Muscle layer of colon (tissue), 2 donors: Measurements from ENCODE around the gene ZNF300.
A peak's percentile ranks its signal among the peaks of the same experiment; 100 is the strongest.

Experiments
- H3K27ac ChIP-seq: one replicate; pipeline ENCODE4 v1.7.0; 2013; ENCODE audit warnings: low read depth, mild to moderate bottlenecking, low read length, moderate library complexity
- H3K27me3 ChIP-seq, 2 donors: one replicate each; pipeline ENCODE4 v1.7.0; 2013; ENCODE audit warnings: low read length in 2 of 2, mild to moderate bottlenecking in 2 of 2; ENCODE audit not compliant: insufficient read depth in 2 of 2, control insufficient read depth in 1 of 2
- H3K36me3 ChIP-seq: one replicate; pipeline ENCODE4 v1.7.0; 2013; ENCODE audit warnings: mild to moderate bottlenecking, low read length; ENCODE audit not compliant: insufficient read depth
- H3K4me1 ChIP-seq: one replicate; pipeline ENCODE4 v1.7.0; 2013; ENCODE audit warnings: mild to moderate bottlenecking, low read length; ENCODE audit not compliant: insufficient read depth
- H3K4me3 ChIP-seq, 2 donors: one replicate each; pipeline ENCODE4 v1.7.0; 2013; ENCODE audit warnings: low read length in 2 of 2, low read depth in 1 of 2, mild to moderate bottlenecking in 1 of 2, moderate library complexity in 1 of 2
- H3K9ac ChIP-seq: one replicate; pipeline ENCODE4 v1.7.0; 2013; ENCODE audit warnings: low read length
- H3K9me3 ChIP-seq: one replicate; pipeline ENCODE4 v1.7.0; 2013; ENCODE audit warnings: mild to moderate bottlenecking, low read length
- donor health status: abdominal sarcoma.
- donor health status: Adenocarcinoma of cecum.

The ZNF300 gene

DNA sequence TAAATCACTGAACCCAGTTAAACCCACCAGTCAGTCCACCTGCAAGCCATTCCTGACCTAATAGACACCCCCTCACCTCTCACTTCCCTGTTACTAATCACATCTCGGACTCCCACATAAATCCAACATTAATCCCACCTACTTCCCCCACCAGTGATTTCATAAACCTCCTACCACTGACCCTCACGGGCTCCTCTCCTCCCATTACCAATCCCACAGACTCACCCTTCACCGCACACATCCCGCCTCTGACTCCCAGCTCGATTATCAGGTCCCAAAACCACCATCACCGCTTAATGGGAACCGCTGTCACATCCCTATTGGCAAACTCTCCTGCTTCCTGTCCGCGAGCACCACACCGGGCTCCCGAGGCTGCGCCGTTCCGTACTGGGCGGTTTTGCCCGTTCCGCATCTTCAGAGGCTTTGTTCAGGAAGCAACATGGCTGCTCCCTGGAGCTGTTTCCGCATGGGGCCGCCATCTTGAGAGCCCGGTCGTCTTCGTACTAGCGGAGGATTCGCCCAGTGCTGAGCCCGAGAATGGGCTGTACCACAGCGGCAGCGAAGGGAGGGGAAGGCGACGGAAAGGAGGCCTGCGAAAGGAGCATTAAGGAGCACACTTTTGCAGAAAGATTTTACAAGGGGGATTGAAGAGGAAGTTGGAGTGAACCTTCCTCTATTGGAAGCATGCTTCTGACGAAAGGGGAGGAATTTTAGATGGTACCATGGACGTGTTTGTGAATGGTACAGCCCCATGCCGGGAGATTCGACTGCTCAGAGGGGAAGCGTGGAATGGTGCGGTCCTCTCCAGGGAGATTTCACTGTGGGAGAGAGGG lies at the start of gene ZNF300:
Gene ZNF300, minus strand, starts transcription at position 502 of the 833 bp plus-strand sequence. CDS start 1,825 bp downstream, outside the sequence.
- Histone ChIP-seq H3K4me1 (peaks cover 4% of the 10 kb centered on the region), H3K9ac (peak within 1 kb of the TSS; percentile 15), H3K27ac (peak within 1 kb of the TSS; percentile 64), H3K36me3 (no peaks in the 10 kb centered on the region), H3K9me3 (peaks cover 19% of the 10 kb centered on the region), H3K27me3 (no peaks in the 10 kb centered on the region), H3K4me3 (peak within 1 kb of the TSS; percentile 69 to 91)

DNA sequence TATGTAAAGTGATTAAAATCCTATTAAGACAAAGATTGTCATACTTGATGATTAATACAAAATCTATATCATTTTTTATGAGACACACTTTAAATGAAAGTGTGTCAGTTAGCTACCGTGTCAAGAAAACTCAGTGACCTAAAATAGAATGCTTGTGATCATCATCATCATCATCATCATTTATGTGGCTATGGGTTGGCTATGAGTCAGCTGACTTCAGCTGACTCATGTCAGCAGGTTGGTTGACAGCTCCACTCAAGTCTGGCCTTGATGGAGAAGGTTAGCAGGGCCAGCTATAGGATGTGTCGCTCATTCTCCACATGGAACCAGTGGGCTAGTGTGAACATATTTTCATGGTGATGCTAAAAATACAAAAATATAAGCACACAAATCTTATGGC lies 43.8 kb upstream of the ZNF300 start:
- no peak overlapping the region for H3K9ac ChIP-seq
- H3K36me3 ChIP-seq: no peaks in the 10 kb centered on the region
- H3K27me3 ChIP-seq: no peaks in the 10 kb centered on the region
- no peaks in the 10 kb centered on the region for H3K4me1 ChIP-seq
- H3K27ac ChIP-seq: no peak overlapping the region
- no peak overlapping the region for H3K4me3 ChIP-seq
- H3K9me3 ChIP-seq: peaks cover 13% of the 10 kb centered on the region

DNA sequence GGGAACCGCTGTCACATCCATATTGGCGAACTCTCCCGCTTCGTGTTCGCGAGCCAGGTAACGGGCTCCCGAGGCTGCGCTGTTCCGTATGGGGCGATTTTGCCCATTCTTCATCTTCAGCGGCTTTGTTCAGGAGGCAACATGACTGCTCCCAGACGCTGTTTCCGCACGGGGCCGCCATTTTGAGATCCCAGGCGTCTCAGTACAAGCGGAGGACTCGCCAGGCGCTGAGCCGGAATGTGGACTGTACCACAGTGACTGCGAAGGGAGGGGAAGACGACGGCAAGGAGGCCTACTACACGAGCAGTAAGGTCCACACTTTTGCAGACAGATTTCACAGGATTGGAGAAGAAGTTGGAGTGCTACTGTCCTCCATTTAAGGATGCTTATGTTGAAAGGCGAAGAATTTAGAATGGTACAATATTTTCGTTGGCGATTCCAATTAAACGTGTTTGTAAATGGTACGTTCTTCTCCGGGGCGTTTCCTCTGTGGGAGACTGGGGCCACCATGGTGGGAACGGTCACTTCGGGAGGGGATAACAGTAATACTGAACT lies 41.6 kb upstream of the ZNF300 start:
- Histone ChIP-seq H3K27ac (peak overlapping the region; percentile 53), H3K9ac (peak overlapping the region; percentile 92), H3K4me3 (peak overlapping the region; percentile 48 to 95), H3K9me3 (peaks cover 14% of the 10 kb centered on the region), H3K27me3 (no peaks in the 10 kb centered on the region), H3K4me1 (no peaks in the 10 kb centered on the region), H3K36me3 (peaks cover 12% of the 10 kb centered on the region)

DNA sequence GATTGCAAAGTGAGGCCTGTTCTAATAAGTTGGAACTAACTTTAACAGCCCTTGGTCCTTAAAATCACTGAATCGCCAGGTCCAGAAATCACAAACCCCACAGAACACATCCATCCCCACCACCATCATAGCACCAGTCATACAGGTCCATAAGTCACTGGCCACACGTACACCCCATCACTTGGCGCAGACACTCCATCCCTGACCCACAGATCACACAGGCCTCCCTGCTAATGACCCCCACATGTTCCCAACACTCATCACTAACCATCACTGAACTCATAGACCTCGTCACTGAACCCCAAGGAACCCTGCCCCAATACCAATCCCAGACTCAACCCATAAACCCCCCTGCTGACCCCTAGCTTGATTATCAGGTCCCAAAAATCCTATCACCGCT lies 41.2 kb upstream of the ZNF300 start:
- peaks cover 16% of the 10 kb centered on the region for H3K36me3 ChIP-seq
- peaks cover 14% of the 10 kb centered on the region for H3K9me3 ChIP-seq
- H3K9ac ChIP-seq: peak overlapping the region; percentile 92
- peak overlapping the region; percentile 53 for H3K27ac ChIP-seq
- H3K4me1 ChIP-seq: no peaks in the 10 kb centered on the region
- no peaks in the 10 kb centered on the region for H3K27me3 ChIP-seq
- H3K4me3 ChIP-seq: peak overlapping the region; percentile 48 to 95

DNA sequence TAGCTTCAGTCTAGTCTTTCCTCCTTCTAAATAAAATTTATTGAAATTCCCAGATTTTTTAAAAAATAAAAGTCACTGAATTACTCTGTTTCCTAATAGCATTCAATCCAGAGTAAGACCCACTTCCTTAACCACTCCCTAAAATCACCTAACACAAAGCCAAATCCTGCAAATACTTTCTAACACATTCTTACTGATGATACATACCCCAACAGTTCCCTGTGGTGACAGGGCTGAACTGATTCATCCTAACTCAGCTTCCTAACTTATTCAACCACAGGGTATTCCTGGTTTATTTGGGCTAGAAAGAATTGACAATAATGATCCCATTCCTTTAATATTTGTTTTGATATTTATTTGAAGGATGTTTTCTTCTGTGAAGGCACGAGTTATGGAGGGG lies 40.7 kb upstream of the ZNF300 start:
- Histone ChIP-seq H3K36me3 (peaks cover 20% of the 10 kb centered on the region), H3K27ac (no peak overlapping the region), H3K9me3 (peaks cover 14% of the 10 kb centered on the region), H3K27me3 (no peaks in the 10 kb centered on the region), H3K4me1 (no peaks in the 10 kb centered on the region), H3K4me3 (peak overlapping the region in 1 of 2 donors; percentile 95), H3K9ac (peak overlapping the region; percentile 92)

DNA sequence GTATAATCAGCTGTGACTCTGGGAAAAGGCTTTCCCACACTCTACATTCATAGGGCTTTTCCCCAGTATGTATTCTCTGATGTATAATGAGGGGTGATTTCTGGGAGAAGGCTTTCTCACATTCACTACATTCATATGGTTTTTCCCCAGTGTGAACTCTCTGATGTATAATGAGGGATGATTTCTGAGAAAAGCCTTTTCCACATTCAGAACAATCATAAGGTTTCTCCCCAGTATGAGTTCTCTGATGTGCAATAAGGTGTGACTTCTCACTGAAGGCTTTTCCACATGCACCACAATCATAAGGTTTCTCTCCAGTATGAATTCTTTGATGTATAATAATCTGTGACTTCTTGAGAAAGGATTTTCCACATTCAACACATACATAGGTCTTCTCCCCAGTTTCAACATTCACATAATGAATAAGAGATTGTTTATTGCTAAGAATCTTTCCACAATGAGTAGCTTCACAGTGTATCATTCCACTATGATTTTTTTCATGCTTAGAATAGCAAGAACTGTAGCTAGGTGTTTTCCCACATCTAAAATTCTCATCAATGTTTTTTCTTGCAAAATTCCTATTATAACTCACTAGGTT lies 26.7 kb upstream of the ZNF300 start:
- Histone ChIP-seq H3K27me3 (no peaks in the 10 kb centered on the region), H3K9ac (no peak overlapping the region), H3K4me3 (peak overlapping the region in 1 of 2 donors; percentile 17), H3K9me3 (peaks cover 82% of the 10 kb centered on the region), H3K36me3 (peaks cover 33% of the 10 kb centered on the region), H3K4me1 (no peaks in the 10 kb centered on the region), H3K27ac (no peak overlapping the region)

DNA sequence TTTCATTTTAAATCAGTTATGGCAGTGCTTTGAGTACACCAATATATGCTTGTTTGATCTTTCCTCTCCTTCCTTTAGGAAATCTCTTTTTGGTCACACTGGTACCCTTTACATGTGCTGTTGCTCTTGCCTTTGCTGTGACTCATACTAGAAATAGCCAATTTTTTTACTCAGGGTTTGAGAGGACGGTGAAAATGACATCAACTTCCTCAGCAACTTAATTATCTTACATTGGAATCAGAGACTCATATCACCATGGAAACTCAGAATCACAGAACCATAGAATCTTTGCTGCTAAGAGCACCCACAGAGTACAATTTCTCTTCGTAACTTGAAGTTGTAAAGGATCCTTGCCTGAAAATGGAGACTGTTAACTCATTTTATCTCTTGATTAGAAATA lies 13.8 kb upstream of the ZNF300 start:
- H3K9ac ChIP-seq: no peak overlapping the region
- no peak overlapping the region for H3K4me3 ChIP-seq
- H3K27ac ChIP-seq: no peak overlapping the region
- no peaks in the 10 kb centered on the region for H3K36me3 ChIP-seq
- no peaks in the 10 kb centered on the region for H3K27me3 ChIP-seq
- no peaks in the 10 kb centered on the region for H3K4me1 ChIP-seq
- peaks cover 5% of the 10 kb centered on the region for H3K9me3 ChIP-seq

DNA sequence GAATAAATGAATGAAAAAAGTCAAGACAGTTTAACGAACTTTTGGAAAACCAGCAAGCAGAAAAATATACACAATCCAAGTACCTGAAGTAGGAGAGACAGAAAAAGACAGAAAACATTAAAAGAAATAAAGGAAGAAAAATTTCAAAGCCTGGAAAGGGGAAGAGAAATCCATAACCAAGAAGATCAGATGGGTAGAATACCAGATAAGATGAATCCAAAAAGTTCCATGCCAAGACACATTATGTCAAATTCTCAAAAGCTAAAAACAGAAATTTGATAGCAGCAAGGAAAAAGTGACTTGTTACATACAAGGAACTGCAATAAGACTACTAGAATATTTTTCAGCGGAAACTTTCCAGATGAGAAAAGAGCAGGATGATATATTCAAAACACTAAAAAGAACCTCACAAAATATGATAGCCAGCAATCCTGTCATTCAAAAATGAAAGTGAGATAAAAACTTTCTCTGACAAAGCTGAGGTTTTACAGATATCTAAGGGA lies 7.6 kb upstream of the ZNF300 start:
- H3K9me3 ChIP-seq: peaks cover 14% of the 10 kb centered on the region
- no peaks in the 10 kb centered on the region for H3K27me3 ChIP-seq
- no peaks in the 10 kb centered on the region for H3K36me3 ChIP-seq
- no peak overlapping the region for H3K4me3 ChIP-seq
- no peak overlapping the region for H3K9ac ChIP-seq
- H3K27ac ChIP-seq: no peak overlapping the region
- H3K4me1 ChIP-seq: no peaks in the 10 kb centered on the region

DNA sequence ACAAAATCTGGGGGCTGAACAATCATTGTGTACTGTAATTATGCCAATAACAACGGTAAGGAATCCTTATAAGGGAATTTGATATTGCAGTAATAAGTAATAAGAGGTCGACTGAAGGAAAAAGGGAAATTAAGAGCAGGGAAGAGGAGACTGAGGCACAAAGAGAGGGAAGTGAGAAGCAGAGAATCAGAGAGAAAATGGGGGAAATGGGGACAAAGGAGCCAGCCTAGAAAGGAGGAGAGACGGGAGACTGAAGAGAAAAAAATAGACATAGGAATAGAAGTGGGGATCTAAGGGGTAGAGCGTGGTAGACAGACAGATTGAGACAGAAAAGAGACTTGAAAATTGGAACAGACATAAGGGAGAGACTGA lies 518 bp upstream of the ZNF300 start:
- H3K36me3 ChIP-seq: no peaks in the 10 kb centered on the region
- peaks cover 13% of the 10 kb centered on the region for H3K9me3 ChIP-seq
- peaks cover 4% of the 10 kb centered on the region for H3K4me1 ChIP-seq
- H3K9ac ChIP-seq: peak overlapping the region; percentile 15
- H3K27me3 ChIP-seq: no peaks in the 10 kb centered on the region
- H3K27ac ChIP-seq: no peak overlapping the region
- peak overlapping the region; percentile 69 to 91 for H3K4me3 ChIP-seq

DNA sequence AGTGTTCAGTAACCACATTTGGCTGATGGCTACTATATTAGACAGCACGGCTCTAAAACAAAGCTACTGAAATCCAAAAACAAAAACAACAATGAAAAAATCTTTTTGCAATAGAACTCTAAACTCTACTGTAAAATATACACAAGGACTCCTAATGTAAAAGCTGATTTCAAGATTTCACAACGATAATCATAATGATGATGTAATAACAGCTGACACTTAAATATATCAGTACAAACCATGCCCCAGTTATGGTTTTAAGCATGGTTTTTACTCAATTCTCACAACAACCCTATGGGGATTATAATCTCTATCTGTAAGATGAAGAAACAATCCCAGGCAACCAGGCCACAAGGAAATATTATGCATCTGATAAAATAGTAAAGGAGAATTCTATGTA lies 3.3 kb downstream of the ZNF300 start:
- Histone ChIP-seq H3K36me3 (peaks cover 24% of the 10 kb centered on the region), H3K9me3 (peaks cover 44% of the 10 kb centered on the region)

More for the DNA sequence above, 3.3 kb downstream of the ZNF300 start:
- H3K27ac ChIP-seq: no peak overlapping the region
- H3K9ac ChIP-seq: no peak overlapping the region
- peaks cover 4% of the 10 kb centered on the region for H3K4me1 ChIP-seq
- H3K27me3 ChIP-seq: no peaks in the 10 kb centered on the region
- H3K4me3 ChIP-seq: no peak overlapping the region
